Activated CD4-positive, alpha-beta T cell treated with anti-CD3 and anti-CD28 coated beads for 4 hours (primary cell): Measurements from ENCODE around the gene AARS2.
A peak's percentile ranks its signal among the peaks of the same experiment; 100 is the strongest.
"Not testable (repeated sequence)": the region's sequence is repeated elsewhere in the genome, so short reads cannot be mapped to it uniquely, and the experiment has no call there.

Experiments
- DNase-seq, 2 donors: peaks; one replicate each; pipeline ENCODE4 v3.0.0-alpha.2; 2020

Gene AARS2

DNA sequence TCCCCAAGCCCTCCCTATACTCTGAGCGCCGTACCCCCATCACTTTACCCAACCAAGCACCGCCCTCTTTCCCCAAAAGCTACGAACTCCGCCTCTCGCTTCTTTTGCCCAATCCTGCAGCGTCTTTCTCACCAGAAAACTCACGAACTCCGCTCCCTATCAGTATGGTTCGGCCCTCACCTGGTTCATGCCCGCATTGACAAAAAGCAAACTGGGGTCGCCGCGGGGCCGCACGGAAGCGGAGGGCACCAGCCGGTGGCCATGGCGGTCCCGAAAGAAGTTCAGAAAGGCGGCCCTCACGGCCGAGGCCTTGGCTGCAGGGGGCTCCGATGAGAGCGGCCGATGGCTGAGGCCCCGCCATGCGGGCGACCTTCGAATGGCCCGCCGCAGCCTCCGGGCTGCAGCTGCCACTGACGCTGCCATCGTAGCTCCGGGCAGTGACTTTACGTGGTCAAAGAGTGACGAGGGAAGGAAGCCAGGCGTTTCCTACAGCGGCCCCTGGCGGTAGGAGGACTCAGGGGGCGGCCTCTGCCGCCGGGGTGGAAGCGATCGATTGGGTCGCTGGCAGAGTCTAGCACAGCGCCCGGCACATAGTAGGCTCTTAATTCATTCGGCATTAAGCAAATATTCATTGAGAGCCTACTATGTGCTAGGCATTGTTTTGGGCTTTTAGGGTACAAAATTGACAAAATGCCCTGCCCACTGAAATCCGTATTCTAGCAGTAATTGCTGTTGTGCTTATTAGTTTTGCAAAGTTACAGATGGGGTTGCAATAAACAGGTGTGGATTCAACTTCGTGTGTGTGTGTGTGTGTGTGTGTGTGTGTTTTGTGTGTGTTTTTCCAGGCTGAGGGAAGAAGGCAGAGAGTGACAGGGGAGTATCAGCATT, at the start of gene AARS2:
TSS of gene AARS2 (minus strand) at position 447 of the 888 bp plus-strand sequence. CDS start at position 423, 24 bp downstream.
- peak; percentile 85 to 95 for DNase-seq

DNA sequence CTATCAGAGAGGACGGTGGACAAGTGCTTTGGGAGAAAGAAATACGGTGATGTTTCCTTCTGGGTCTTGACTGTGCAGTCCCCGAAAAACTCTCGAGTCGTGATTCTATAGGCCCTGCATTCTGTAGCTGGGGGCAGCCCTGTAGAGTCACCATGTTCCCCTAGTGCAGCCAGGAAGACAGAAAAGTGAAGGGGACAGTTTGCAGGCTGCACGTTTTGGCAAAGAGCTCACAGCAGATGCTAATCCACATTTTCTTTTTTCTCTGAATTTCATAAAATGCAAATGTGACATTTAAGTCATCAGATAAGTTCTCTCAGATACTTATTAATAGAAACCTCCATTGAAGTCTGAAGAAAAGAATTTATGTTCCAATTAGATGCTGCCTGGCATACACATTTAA, 48.8 kb upstream of the AARS2 start:
- DNase-seq, result no peak

DNA sequence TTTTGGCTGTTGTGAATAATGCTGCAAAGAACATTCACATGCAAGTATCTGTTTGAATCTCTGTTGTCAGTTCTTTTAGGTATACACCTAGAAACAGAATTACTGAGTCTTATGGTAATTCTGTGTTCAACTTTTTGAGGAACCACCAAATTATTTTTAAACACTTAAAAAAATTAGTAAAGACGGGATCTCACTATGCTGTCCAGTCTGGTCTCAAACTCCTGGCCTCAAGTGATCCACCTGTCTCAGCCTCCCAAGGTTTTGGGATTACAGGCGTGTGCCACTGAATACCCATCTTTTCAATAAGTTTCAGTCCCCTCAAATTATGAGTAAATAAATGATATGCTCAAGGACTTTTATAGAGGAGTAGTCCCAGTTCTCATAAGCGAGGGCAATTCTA, 46.8 kb upstream of the AARS2 start:
- DNase-seq, result no peak

DNA sequence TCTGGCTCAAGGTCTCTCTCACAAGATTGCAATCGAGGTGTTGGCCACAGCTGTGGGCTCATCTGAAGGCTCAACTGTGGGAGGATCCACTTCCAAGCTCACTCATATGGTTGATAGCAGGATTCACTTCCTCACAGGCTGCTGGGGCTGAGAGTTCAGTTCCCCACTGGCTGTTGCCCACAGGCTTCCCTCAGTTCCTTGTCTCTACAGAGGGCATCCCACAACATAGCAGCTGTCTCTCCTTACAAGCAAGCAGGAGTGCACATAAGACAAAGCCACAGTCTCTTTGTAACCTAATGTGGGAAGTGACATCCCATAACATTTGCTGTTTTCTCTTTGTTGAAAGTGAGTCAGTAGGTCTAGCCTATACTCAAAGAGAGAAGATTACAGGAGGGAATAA, 43.3 kb upstream of the AARS2 start:
- DNase-seq, result no peak

DNA sequence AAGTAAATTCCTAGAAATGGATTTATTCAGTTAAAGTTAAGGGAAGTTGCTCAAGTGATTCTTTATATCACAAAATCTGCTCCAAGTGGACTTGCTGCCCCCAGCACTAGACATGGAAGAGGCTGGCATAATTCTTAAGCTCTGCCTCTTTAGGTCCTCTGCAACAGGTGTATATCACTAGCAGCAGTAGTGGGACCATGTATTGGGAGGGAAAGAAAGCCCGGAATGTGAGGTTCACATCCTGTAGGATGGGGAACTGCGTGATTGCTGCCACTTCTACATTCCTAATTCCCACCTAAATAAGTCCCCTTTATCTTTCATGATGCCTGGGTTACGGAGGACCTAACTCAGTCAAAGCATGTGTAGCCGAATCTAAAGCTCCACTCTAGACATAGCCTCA, 42.5 kb upstream of the AARS2 start:
- no peak for DNase-seq

DNA sequence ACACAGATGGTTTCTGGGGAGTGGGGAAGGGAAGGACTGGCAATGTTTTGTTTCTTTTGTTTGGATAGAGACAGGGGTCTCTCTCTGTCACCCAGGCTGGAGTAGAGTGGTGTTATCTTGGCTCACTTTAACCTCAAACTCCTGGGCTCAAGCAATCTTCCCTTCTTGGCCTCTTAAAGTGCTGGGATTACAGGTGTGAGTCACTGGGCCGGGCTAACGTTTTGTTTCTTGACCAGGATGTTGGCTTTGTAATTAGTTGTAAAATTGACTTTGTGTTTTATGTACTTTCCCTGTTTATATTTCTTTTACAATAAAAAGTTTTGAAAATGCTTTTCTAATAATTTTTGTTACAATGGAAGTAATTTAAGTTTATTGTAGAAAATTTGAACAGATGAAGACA, 40.2 kb upstream of the AARS2 start:
- DNase-seq, result no peak

DNA sequence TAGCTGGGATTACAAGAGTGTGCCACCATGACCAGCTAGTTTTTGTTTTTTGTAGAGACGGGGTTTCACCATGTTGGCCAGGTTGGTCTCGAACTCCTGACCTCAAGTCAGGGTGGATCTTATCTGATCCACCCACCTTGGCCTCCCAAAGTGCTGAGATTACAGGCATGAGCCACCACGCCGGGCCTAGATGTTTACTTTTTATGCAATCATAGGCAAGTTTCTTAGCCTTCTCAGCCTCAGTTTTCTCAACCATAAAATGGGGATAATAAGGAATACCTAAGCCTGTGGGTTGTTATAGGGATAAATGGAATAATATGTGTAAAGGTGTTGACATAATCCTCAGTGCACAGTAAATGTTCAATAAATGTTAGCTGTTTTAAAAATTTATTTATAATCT, 39.1 kb upstream of the AARS2 start:
- no peak for DNase-seq

DNA sequence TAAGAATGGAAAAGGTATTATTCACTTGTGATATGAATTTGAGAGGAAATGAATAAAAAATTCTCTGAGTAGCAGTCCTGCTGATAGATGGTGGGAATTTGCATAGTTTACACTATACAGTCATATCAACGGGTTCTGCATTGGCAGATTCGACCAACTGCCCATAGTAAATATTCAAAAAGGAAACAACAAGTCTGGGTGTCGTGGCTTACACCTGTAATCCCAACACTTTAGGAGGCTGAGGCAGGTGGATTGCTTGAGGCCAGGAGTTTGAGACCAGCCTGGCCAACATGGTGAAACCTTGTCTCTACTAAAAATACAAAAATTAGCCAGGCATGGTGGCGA, 37.5 kb upstream of the AARS2 start:
- not testable (repeated sequence) for DNase-seq

DNA sequence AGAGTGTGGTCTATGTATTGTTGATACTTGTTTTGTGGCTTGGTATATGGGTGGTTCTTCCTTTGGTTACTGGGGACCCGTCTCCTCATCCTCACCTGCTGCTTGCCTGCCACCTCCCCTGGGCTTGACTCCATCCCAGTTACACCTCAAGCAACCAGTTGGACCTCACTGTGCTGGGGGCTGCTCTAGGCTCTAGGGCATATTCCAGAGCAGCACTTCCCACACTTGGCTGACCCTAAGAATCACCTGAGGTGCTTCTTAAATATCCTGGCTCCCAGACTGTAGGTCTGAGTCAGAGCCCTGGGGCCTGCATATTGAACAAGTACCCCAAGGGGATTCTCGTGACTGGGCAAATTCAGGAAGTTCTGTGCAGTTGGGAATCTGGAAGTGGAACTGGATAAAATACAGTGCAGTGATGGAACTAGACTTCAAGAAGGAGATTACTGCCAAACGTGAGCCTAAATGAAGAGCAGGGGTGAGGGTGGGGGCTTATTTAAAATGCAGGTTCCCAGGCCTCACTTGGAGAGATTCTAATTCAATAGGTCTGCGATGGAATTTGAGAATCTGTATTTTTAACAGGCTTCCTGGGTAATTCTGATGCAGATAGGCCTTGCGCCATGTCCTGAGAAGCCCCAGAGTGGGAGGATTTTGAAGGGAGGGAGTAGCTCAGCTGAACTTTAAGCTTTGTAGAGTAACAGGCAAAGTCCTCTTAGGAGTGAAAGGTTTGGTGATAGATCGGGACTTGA, 36.9 kb upstream of the AARS2 start:
- DNase-seq, result no peak

DNA sequence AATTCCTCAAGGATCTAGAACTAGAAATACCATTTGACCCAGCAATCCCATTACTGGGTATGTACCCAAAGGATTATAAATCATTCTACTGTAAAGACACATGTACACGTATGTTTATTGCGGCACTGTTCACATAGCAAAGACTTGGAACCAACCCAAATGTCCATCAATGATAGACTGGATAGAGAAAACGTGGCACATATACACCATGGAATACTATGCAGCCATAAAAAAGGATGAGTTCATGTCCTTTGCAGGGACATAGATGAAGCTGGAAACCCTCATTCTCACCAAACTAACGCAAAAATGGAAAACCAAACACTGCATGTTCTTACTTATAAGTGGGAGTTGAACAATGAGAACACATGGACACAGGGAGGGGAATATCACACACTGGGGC, 33.7 kb upstream of the AARS2 start:
- DNase-seq, result not testable (repeated sequence)

DNA sequence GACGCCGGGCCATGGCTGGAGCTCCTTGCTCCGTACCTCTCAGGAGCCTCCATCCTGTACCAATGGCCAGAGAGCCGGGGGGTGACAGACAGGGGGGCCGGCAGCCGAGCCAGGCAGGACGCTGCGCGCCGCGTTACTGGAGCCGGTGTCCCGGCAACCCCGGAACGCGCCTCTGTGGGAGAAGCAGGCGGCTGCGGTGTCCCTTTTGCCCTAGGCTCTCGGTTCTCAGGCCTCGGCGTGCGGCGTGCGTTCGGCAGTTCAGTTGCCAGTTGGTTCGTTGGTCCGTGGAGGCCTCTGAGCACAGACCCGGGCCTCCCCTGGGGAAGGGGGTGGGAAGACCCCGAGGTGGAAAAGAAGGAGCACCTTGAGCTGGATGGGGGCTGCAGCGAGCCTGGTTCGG, 29.3 kb upstream of the AARS2 start, which contains the start of gene SPATS1:
TSS of gene SPATS1 (plus strand) at position 162 of the 400 bp plus-strand sequence. CDS start 446 bp downstream, outside the sequence.
- no peak for DNase-seq

DNA sequence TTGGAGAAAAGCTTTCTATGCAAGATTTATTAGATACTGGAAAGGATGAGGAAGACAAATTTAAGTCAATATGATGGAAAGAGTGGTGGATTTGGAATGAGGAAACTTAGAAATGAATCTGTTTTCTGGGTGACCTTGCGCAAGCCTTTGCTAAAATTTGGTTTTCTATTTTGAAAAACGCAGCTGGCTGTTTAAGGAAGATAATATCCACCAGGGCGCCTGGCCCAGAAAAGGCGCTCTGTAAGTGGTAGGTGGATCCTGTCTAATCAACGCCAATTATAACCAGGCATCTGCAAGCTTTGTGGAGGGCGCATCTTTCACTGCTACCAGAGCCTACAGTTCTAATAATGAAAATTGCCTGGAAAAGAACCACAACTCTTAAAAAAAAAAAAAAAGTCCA, 28.9 kb upstream of the AARS2 start:
- no peak for DNase-seq

DNA sequence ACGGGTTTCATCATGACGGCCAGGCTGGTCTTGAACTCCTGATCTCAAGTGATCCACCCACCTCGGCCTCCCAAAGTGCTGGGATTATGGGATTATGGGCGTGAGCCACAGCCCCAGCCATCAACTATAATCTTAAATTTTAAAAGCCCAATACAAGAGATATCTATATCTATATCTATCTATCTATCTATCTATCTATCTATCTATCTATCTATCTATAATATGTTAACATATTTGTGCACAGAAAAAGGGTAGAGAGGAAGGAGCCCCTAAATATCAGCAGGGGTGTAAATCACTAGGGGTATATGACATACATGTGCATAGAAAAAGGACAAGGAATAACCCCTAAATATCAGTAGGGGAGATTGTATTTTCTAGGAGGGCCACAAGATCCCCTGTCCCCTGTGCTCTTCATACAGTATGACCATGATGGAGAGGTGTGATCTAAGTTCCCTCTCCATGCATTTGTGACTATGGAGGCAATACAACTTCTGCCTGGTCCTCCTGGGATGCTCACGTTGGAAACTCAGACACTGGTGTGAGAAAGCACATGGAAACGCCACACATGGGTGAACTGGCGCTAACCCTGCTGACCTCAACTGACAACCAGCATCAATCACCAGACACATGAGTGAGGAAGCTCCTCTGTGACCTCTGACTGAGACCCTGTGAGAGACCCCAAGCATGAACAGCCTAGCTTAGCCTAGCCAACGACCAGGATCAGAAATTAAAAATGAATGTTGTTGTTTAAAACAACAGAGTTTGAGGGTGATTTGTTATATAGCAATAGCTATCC, 28.1 kb upstream of the AARS2 start:
- DNase-seq, result no peak

DNA sequence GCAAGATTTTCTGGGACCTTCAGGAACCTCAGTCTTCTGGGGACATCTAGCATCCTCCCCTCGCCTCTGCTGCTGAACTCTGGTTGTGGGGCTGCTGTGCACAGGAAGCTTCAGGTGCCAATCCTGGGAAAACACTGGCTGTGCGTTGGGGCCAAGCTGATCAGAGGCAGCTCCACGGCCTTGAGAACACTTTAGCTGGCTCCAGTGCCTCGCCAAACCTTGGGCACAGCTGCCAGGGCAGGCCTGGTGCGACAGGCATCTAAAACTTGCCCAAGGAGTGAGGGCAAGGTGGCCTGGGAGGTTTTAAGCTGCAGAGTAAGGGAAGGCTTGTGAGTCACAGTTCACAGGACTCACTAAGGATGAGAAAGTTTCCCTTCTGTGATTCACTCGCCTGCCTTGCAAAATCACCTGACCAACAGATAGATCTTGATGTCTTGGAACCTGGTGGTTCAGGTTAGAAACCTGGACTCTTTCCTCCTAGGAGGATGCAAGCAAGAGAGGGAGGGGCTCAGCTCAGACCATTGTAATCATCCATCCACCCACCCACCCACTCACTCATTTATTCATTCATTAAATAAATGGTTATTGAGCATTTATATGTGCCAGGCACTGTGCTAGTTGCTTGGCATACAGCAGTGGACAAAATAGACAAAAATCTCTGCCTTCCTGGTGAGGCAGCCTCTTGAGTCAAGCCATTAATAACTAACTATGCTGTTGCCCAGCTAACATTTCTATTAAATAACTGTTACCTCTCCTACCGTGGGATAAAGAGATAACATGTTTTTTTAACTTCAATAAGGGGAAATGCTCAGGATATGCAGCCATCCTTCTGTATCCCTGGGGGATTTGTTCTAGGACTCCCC, 26.8 kb upstream of the AARS2 start:
- DNase-seq, result no peak

DNA sequence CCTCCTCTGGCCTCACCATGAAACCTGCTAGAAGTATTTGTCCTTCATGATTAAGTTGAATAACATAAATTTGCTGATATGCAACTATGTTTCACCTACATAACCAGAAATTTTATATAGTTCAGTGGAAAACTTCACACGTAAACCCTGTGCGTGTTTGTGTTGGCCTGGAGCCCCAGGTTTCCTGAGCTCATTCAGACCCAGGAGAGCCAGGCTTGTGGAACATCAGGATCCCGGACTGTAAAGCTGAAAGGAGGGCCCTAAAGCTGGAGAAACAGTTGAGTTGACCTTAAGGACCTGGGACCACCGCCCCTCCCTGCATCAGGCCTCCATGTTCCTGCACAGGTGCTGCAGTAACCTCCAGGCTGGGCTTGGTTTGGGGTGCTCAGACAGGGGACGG, 26.2 kb upstream of the AARS2 start:
- no peak for DNase-seq

DNA sequence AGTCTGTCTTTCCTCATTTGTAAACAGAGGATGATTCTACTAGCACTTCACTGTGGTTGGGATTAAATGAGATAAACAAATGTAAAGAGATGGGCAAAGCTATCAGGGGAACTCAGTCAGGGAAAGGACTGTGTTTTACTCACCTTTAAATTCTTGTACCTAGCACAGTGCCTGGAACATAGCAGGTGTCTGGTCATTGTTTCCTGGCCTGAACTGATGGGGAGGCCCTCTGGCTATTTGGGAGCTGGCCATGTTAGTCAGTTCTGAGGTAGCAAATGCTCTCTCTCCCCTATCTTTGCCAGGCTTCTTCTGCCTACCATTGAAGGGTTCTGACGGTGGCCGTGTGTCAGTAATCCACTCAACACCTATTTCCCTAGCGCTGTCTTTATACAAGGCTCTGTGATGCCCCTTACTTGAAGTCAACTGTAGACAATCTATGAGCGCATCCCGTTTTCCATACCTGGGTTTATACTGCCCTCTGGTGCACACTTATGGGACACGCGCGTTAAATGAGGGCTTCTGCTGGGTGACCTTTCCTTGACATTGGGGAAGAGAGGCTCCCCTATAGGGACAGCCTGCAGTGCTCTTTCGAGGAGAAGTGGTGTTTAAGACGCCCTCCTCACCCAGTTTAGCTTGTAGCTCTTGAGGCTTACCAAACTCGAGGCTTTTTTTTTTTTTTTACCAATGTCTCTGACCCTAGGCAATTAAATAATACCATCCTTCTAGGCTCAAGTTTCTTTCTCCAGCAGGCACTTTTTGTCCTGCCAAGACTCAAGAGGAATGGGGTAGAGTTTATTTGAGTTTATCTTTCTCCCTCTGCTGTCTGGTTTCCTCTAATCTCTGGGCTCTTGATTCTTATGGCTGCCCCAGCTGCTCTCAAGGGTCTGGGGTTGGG, 25.3 kb upstream of the AARS2 start:
- peak; percentile 45 to 73 for DNase-seq

DNA sequence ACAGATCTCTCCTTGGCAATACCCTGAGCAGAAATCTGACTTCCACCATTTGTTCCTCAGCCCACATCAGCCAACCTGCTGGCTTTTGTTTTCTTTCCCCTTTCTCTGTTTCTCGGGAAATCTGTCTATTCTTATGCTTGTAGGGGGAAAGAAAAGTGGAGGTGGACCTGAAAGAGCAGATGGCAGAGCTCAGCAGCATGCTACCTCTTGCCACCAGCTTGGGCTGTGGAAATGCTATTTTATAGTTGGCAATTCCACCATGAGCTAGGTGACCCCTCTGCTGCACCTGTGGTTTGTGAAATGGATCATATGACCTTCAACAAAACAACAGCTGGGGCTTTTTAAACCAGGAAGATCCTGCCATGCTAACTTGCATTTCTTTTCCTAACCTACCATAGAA, 22.5 kb upstream of the AARS2 start:
- no peak for DNase-seq

DNA sequence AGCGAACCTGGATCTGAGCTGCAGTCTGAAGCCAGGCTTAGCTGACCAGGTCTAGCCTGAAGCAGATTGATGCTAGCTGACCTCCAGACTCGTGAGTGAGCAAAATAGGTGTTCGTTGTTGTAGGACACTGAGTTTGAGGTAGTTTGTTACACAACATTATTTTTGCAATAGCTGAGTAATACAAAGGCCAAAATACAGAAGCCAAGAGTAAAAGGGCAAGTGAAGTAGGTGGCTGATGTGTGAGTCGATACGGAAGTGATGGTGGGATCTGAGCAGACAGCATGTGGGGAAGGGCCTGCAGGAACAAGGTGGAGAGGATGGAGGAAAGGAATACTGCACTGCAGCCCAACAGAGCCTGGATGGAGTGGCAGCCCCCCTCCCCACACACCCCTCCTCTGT, 20.8 kb upstream of the AARS2 start:
- no peak for DNase-seq

DNA sequence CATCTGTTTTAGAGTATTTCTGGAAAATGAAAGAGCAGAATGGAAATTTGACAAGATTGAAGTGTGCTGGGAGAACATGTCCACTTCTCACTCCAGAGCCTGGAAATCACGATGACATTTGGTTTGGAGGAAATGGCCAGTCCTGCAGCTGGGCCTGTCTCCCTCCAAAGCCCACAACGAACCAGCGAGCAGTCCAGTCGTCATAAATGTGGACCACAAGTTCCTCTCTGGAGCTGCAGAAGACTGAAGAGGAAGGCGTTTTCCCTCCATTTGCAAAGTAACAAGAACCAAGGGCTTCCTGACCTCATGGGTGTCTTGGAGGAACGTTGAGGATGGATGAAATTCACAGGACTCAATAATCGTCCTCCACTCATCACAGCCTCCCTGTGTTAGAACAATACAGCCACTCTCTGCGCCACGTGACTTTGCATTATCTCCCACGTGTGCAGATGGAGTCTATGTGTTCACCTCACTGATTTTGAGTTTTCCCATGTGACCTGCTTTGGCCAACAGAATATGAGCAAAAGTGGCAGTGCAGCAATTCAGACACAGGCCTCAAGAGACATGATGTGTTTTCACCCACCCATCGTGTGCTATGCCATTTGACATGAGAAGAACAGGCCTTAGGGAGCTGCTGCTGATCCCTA, 20.2 kb upstream of the AARS2 start:
- DNase-seq, result no peak

DNA sequence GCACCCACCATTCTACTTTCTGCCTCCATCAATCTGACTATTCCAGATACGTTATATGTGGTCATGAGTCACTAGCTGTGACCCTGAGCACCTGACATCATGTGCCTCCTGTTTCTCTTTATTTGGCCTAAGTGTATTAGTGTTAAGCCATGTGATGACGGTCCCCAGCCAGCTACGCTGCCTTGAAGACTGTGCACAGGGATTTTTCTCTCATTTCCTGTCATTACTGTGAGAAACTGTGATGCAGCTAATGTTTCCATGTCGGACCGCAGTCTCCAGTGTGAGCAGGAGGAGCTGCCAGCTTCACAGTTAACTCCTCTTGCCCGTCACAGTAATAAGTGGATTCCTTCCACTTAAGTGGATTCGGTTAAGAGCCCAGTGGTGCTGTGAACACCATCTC, 19.4 kb upstream of the AARS2 start:
- DNase-seq, result no peak

DNA sequence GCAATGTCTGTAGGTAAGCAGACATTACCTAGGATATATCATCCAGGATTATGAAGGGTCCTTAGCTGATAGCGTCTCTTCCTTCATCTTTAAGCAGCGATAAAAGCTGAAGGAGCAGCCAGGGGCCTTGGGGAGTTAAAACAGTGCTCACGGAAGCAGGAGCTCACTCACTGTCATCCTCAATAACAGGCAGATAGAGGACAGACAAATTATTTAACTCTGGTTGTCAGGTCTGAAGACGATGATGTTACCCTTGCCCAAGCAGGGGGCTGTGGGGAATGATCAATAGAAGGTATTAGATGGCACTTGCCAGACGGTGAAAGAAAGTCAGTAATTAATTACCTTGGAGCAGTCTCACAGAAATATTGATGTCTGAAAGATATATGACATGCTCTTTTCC, 16.7 kb upstream of the AARS2 start:
- no peak for DNase-seq
